Tibial nerve (tissue), 4 donors: ENCODE data around the gene KIF5C.

Experiments used
- CTCF ChIP-seq, 5 experiments: fragments of 200-600 bp in 3 of 5; fragments of 450-650 bp in 2 of 5; sonication (generic) in 3 of 5; IDR thresholded peaks; one replicate each; pipeline ENCODE4 v1.5.1; 2016 to 2019; ENCODE audit warnings: antibody characterized with exemption in 5 of 5, mild to moderate bottlenecking in 3 of 5, moderate library complexity in 2 of 5
- EP300 ChIP-seq, 2 donors: sonication (generic); formaldehyde crosslinking; IDR thresholded peaks; one replicate each; pipeline ENCODE4 v1.6.1; 2017; ENCODE audit warnings: antibody characterized with exemption in 2 of 2, mild to moderate bottlenecking in 1 of 2
- POLR2A ChIP-seq, 2 donors: fragments of 450-650 bp; IDR thresholded peaks; one replicate each; pipeline ENCODE4 v1.6.1; 2017; ENCODE audit warnings: antibody characterized with exemption in 2 of 2, mild to moderate bottlenecking in 2 of 2, moderate library complexity in 2 of 2

- no peak for TF ChIP-seq CTCF (IDR thresholded peaks at IDR 0.05)
- TF ChIP-seq POLR2A (IDR thresholded peaks at IDR 0.05): no peak
- no peak for TF ChIP-seq EP300 (IDR thresholded peaks at IDR 0.05)
Observed at GRCh38 chr2:148885988-148886387, 11.0 kb downstream of the KIF5C start.
